Esophagus (tissue), 2 donors: ENCODE data around the gene CORO2A. TPM values are rescaled to one million over a fixed set of nuclear protein-coding genes. Genes with fewer than 3 reads are reported as not detected.
A peak's percentile ranks its signal among the peaks of the same experiment; 100 is the strongest.

Experiments
- H3K27ac ChIP-seq, 2 donors: one replicate each; pipeline ENCODE4 v1.5.1; 2013; ENCODE audit warnings: low read depth in 2 of 2, mild to moderate bottlenecking in 2 of 2, inconsistent platforms in 1 of 2, low read length in 1 of 2, moderate library complexity in 1 of 2
- H3K27me3 ChIP-seq, 2 donors: one replicate each; pipeline ENCODE4 v1.6.1; 2013; ENCODE audit warnings: low read length in 2 of 2, control low read depth in 1 of 2, mild to moderate bottlenecking in 1 of 2; ENCODE audit not compliant: insufficient read depth in 2 of 2, control insufficient read depth in 1 of 2
- H3K36me3 ChIP-seq, 2 donors: one replicate each; pipeline ENCODE4 v1.6.1; 2013; ENCODE audit warnings: low read length in 1 of 2; ENCODE audit not compliant: control insufficient read depth in 2 of 2, insufficient read depth in 2 of 2
- H3K4me1 ChIP-seq, 2 donors: one replicate each; pipeline ENCODE4 v1.6.1; 2013; ENCODE audit warnings: low read length in 1 of 2; ENCODE audit not compliant: control insufficient read depth in 2 of 2, insufficient read depth in 2 of 2
- H3K4me3 ChIP-seq, 2 donors: one replicate each; pipeline ENCODE4 v1.5.1; 2013; ENCODE audit warnings: low read length in 2 of 2, mild to moderate bottlenecking in 2 of 2, low read depth in 1 of 2, moderate library complexity in 1 of 2
- H3K9me3 ChIP-seq, 2 donors: one replicate each; pipeline ENCODE4 v1.6.1; 2013; ENCODE audit warnings: mild to moderate bottlenecking in 2 of 2, low read depth in 1 of 2, low read length in 1 of 2, moderate library complexity in 1 of 2; ENCODE audit not compliant: control insufficient read depth in 2 of 2, insufficient read depth in 1 of 2
- WGBS, 2 donors: extraction: QIAGEN DNeasy Blood & Tissue Kit; methylation state at CpG; one replicate each; pipeline ENCODE4 v1.1.7; 2013; 5-methylcytosine and 5-hydroxymethylcytosine counted together
- polyA plus RNA-seq, 2 donors: library from polyadenylated mRNA; stranded (reverse); fragments of 200-250 nt; gene quantifications; one replicate each; pipeline ENCODE4 v1.2.3, GENCODE V29; 2013
- donor health status: healthy with polysubstance abuse.
- donor health status: Bipolar disorder and iron deficiency.

The CORO2A gene
- polyA plus RNA-seq, 2 donors: 7.1 to 9.0 TPM

GRCh38 chr9:98168941-98169488 is 23.4 kb downstream of the CORO2A start:
- no peaks in the 10 kb centered on the region for H3K4me1 ChIP-seq
- no peak overlapping the region for H3K27ac ChIP-seq

GRCh38 chr9:98168153-98168780 is 24.2 kb downstream of the CORO2A start:
- Histone ChIP-seq H3K4me3 (no peak overlapping the region), H3K27me3 (no peaks in the 10 kb centered on the region), H3K9me3 (no peaks in the 10 kb centered on the region), H3K4me1 (no peaks in the 10 kb centered on the region), H3K36me3 (no peaks in the 10 kb centered on the region), H3K27ac (peak overlapping the region in 1 of 2 donors; percentile 34)
- 74 to 77% methylated on average over 3 of the region's 3 CpGs for WGBS, 2 donors

More at GRCh38 chr9:98168941-98169488, 23.4 kb downstream of the CORO2A start:
- Histone ChIP-seq H3K4me3 (no peak overlapping the region), H3K27me3 (no peaks in the 10 kb centered on the region), H3K9me3 (no peaks in the 10 kb centered on the region), H3K36me3 (no peaks in the 10 kb centered on the region)
- WGBS, 2 donors: 51 to 59% methylated on average over 15 of the region's 15 CpGs

GRCh38 chr9:98164912-98165311 is 27.5 kb downstream of the CORO2A start:
- H3K4me3 ChIP-seq: no peak overlapping the region
- WGBS, 2 donors: 71 to 79% methylated on average over 7 of the region's 7 CpGs
- H3K27ac ChIP-seq: no peak overlapping the region
- peaks cover 2 to 10% of the 10 kb centered on the region in 2 donors for H3K4me1 ChIP-seq
- H3K36me3 ChIP-seq: peaks cover 0 to 2% of the 10 kb centered on the region in 2 donors
- no peaks in the 10 kb centered on the region for H3K27me3 ChIP-seq
- no peaks in the 10 kb centered on the region for H3K9me3 ChIP-seq

- H3K27ac ChIP-seq: peak overlapping the region; percentile 80 to 87
- 55 to 69% methylated on average over 12 of the region's 12 CpGs for WGBS, 2 donors
Observed at GRCh38 chr9:98162613-98163012, 29.8 kb downstream of the CORO2A start.

GRCh38 chr9:98161851-98162250 is 30.6 kb downstream of the CORO2A start:
- Histone ChIP-seq H3K27ac (peak overlapping the region; percentile 55 to 70), H3K4me1 (peaks cover 2 to 20% of the 10 kb centered on the region in 2 donors), H3K27me3 (no peaks in the 10 kb centered on the region), H3K36me3 (peaks cover 0 to 2% of the 10 kb centered on the region in 2 donors), H3K9me3 (no peaks in the 10 kb centered on the region), H3K4me3 (no peak overlapping the region)
- 54 to 72% methylated on average over 4 of the region's 4 CpGs for WGBS, 2 donors

More at GRCh38 chr9:98162613-98163012, 29.8 kb downstream of the CORO2A start:
- no peak overlapping the region for H3K4me3 ChIP-seq
- peaks cover 2 to 20% of the 10 kb centered on the region in 2 donors for H3K4me1 ChIP-seq
- no peaks in the 10 kb centered on the region for H3K27me3 ChIP-seq
- peaks cover 0 to 2% of the 10 kb centered on the region in 2 donors for H3K36me3 ChIP-seq
- H3K9me3 ChIP-seq: no peaks in the 10 kb centered on the region

- H3K27me3 ChIP-seq: no peaks in the 10 kb centered on the region
- no peaks in the 10 kb centered on the region for H3K9me3 ChIP-seq
- H3K4me1 ChIP-seq: peaks cover 2 to 20% of the 10 kb centered on the region in 2 donors
- peaks cover 2 to 3% of the 10 kb centered on the region in 2 donors for H3K36me3 ChIP-seq
- H3K27ac ChIP-seq: no peak overlapping the region
- 71 to 72% methylated on average over 6 of the region's 6 CpGs for WGBS, 2 donors
- H3K4me3 ChIP-seq: no peak overlapping the region
Observed at GRCh38 chr9:98159790-98160189, 32.6 kb downstream of the CORO2A start.

- Histone ChIP-seq H3K36me3 (peaks cover 2 to 3% of the 10 kb centered on the region in 2 donors), H3K4me1 (peaks cover 2 to 21% of the 10 kb centered on the region in 2 donors), H3K27ac (no peak overlapping the region), H3K9me3 (no peaks in the 10 kb centered on the region), H3K4me3 (no peak overlapping the region), H3K27me3 (no peaks in the 10 kb centered on the region)
- 80 to 86% methylated on average over 5 of the region's 5 CpGs for WGBS, 2 donors
Observed at GRCh38 chr9:98159301-98159700, 33.1 kb downstream of the CORO2A start.

- Histone ChIP-seq H3K4me1 (peaks cover 2 to 21% of the 10 kb centered on the region in 2 donors), H3K9me3 (no peaks in the 10 kb centered on the region), H3K27ac (peak overlapping the region in 1 of 2 donors; percentile 3), H3K4me3 (no peak overlapping the region), H3K27me3 (no peaks in the 10 kb centered on the region), H3K36me3 (peaks cover 2 to 3% of the 10 kb centered on the region in 2 donors)
- WGBS, 2 donors: 39 to 50% methylated on average over 4 of the region's 4 CpGs
Observed at GRCh38 chr9:98158071-98158831, 34.2 kb downstream of the CORO2A start.

- Histone ChIP-seq H3K4me1 (peaks cover 2 to 18% of the 10 kb centered on the region in 2 donors), H3K27me3 (no peaks in the 10 kb centered on the region), H3K4me3 (no peak overlapping the region), H3K9me3 (no peaks in the 10 kb centered on the region), H3K36me3 (peaks cover 2 to 3% of the 10 kb centered on the region in 2 donors), H3K27ac (no peak overlapping the region)
- WGBS, 2 donors: 95 to 96% methylated on average over 10 of the region's 10 CpGs
Observed at GRCh38 chr9:98157372-98157771, 35.1 kb downstream of the CORO2A start.
